ENCODE data around the gene C17orf50.
A peak's percentile ranks its signal among the peaks of the same experiment; 100 is the strongest.

The C17orf50 gene

DNA sequence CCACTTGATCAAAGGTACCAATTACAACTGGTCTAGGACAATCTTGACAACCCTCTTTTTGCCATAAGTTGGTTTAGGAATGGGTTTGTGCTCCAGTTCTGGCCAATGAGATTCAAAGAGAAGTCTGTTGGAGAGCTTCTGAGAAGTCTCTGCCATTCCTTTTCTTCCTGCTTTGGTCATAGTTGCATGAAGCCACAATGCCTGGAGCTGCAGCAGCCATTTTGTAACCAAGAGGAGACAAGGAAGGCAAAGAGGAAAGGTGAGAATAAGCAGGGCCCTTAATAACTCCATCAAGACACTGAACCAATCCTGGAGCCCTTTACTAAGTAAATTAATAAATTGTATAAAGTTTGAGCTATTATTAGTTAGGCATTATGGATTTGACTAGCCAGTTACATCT, 3.4 kb upstream of the C17orf50 start:
- no peak for DNase-seq

- no peak for DNase-seq
Measured at GRCh38 chr17:35761601-35762000, 914 bp downstream of the C17orf50 start.

- DNase-seq, result no peak
Measured at GRCh38 chr17:35763767-35764122, 3.1 kb downstream of the C17orf50 start.

- DNase-seq, result peak; percentile 92
Measured at GRCh38 chr17:35764123-35764991, 3.7 kb downstream of the C17orf50 start.

GRCh38 chr17:35765086-35765710, 4.5 kb downstream of the C17orf50 start:
- no peak for DNase-seq

GRCh38 chr17:35765756-35766488, 5.2 kb downstream of the C17orf50 start:
- DNase-seq, result no peak

GRCh38 chr17:35766489-35766877, 5.8 kb downstream of the C17orf50 start:
- no peak for DNase-seq

- DNase-seq, result no peak
Measured at GRCh38 chr17:35766903-35767510, 6.3 kb downstream of the C17orf50 start.

DNA sequence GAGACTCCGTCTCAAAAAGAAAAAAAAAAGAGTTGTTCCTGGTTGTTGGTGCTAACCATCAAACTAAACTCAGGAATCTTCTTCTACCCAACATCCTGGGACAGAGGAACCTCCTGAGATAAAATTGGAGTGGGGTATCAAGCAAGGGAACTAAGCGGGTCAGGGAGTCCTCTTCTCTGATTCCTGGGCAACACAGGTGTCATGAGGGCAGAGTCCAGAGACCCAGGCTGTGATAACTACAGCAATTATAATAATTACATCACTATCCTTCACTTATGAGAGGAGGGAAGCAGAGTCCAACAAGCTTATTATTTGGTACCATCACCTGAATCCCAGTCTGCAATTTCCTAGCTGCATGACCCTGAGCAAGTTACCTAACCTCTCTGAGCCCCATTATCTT, 8.1 kb downstream of the C17orf50 start:
- no peak for DNase-seq

DNA sequence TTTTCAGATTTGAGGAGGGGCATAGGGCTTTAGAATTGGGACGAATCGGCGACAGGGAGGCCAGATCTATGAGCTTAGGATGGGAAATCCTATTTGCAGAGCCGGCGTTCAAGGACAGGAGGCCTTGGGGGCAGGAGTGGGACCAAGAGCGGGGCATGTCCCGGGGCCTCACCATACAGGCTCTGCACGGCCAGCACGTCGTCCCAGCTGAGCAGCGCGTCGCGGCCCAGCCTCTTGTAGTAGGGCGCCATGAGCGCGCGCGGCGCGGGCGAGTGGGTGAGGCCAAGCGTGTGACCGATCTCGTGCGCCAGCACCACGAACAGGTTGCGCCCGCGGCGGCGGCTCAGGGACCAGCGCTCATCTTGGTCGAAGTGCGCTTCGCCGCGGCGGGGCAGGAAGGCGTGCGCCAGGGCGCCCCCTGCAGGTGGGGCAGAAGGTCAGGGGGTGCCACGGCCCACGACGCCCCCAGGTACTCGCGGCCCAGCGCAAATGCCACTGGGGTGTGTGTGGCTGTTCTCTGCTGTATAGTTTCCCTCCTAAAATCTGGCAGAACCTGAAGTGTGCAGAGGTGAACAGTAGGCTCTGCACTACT, 9.3 kb downstream of the C17orf50 start:
- DNase-seq, result no peak

GRCh38 chr17:35773129-35773528, 12.4 kb downstream of the C17orf50 start:
- DNase-seq, result no peak

GRCh38 chr17:35773679-35774425, 13.2 kb downstream of the C17orf50 start:
- DNase-seq, result peak; percentile 25

GRCh38 chr17:35774499-35774898, 13.8 kb downstream of the C17orf50 start:
- DNase-seq, result no peak

- DNase-seq, result no peak
Measured at GRCh38 chr17:35775039-35775438, 14.4 kb downstream of the C17orf50 start.

- DNase-seq, result no peak
Measured at GRCh38 chr17:35775583-35775982, 14.9 kb downstream of the C17orf50 start.

- DNase-seq, result no peak
Measured at GRCh38 chr17:35778641-35779196, 18.0 kb downstream of the C17orf50 start.

DNA sequence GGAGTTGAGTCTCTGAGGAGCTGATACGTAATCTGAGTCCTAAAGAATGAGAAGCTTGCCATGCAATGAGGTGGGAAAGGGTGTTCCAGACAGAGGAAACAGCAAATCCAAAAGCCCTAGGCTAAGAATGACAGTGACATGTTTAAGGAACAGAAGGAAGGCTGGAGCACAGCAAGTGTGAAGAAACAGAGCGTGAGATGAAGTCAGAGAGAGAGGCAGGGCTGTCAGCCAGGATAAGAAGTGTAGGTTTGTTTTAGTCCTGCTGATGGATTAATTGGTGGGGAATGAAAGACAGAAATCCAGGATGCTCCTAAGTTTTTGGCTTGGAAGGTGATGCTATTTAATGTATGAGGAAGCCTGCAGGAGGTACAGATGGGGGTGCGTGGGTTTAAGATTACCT, 20.3 kb downstream of the C17orf50 start:
- DNase-seq, result no peak

GRCh38 chr17:35784895-35785294, 24.2 kb downstream of the C17orf50 start:
- no peak for DNase-seq

DNA sequence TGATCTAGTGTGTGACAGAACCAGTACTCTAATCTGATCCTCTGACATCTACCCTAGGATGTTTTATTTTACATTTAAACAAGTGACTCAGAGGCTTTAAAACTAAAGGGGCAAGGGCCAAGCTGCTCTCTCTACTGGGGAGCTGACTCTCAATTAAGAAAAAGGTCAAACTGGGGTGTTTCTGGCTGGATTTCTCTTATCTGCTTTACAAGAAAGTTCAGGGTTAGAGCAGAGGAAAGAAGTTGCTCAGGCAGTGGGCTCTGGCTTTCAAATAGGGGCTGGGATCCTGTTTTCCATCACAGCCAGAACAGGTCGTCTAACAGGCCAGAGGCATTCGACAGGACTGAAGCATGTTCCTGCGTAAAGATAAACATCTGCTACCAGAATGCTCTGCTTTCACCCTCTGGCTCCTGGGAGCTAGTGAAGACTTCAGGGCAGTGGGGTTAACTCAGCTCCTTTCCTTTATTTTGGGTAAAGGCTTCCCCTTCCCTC, 26.3 kb downstream of the C17orf50 start:
- DNase-seq, result no peak

DNA sequence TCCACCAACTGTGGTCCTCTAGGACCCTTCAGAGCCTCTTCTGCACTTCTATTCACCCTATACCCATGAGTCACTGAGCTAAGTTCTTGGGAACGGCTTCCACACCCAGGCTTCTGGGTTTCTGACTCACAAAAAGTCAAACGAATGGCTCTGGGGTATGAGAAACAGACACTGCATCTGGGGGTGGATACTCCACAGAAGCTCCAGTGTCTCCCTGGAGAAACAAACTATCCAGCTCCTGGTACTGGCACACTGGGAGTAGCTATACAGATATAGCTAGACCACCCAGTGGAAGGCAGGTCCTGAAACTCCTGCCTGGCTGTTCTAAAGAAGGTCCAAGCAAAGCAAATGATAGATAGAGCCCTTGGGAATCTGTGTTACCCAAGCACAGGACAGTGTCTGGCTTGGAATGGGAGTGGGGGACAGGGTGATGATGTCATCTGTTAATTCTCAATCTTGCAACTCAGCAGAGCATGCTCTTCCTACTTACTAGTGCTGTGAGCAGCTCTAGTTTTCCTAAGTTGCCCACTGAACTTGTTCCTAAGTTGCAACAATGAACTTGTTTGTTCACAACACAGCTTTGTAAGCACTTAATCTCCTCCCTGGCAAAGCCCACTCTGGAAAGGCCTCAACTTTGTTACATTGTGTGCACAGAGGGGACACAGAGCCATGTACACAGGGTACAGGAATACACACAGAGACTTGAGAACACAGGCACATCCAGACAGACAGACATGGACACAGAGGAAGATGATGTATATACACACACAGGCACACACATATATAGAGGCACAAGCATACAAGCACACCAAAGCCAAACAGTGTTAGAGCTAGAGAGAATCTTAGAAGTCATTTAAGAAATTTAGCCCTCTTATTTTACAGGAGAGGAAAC, 28.0 kb downstream of the C17orf50 start:
- no peak for DNase-seq

GRCh38 chr17:35790841-35791240, 30.2 kb downstream of the C17orf50 start:
- DNase-seq, result no peak

All from GDM1 (cell line).